H1 (cell line): Measurements from ENCODE around the gene DAPK2. TPM values are rescaled to one million over a fixed set of nuclear protein-coding genes. Genes with fewer than 3 reads are reported as not detected.

Source experiments
- CTCF ChIA-PET: fragments of 300-600 bp; sonication (Branson Sonifier 250); formaldehyde crosslinking; loops from one replicate; lab custom pipeline; 2021; ENCODE audit not compliant: partially characterized antibody; lab: Charles Lee
- POLR2A ChIA-PET: fragments of 300-600 bp; sonication (Branson Sonifier 250); formaldehyde crosslinking; loops from one replicate; lab custom pipeline; 2021; ENCODE audit warnings: inconsistent platforms; ENCODE audit not compliant: partially characterized antibody; lab: Charles Lee
- DNase-seq, 2 experiments: peaks; one replicate each; pipeline versions ENCODE4 v3.0.0 to v3.0.0-alpha.2; 2010 to 2022; ENCODE audit warnings: low spot score in 2 of 2, low read depth in 1 of 2, mixed read lengths in 1 of 2
- FAIRE-seq: peaks from 2 replicates; lab custom pipeline; 2011; peaks lifted over from hg19 to GRCh38; lab: Jason Lieb, UNC
- H2AFZ ChIP-seq: 2 replicates; pipeline ENCODE4 v1.8.1; 2012; ENCODE audit warnings: low read length, inconsistent platforms
- H2AK5ac ChIP-seq: 2 replicates; pipeline ENCODE4 v1.6.1; 2013; ENCODE audit warnings: low read depth, low read length
- H2BK120ac ChIP-seq: replicated peaks from 2 replicates; pipeline ENCODE3; 2013; ENCODE audit warnings: low read depth, low read length, inconsistent platforms
- H2BK12ac ChIP-seq: 2 replicates; pipeline ENCODE4 v1.6.1; 2013; ENCODE audit warnings: low read depth, low read length
- H2BK15ac ChIP-seq: 2 replicates; pipeline ENCODE4 v1.6.1; 2013; ENCODE audit warnings: low read length
- H2BK20ac ChIP-seq: 2 replicates; pipeline ENCODE4 v1.6.1; 2013; ENCODE audit warnings: low read length
- H2BK5ac ChIP-seq: 2 replicates; pipeline ENCODE4 v1.6.1; 2013; ENCODE audit warnings: low read depth, low read length
- H3K14ac ChIP-seq: 2 replicates; pipeline ENCODE4 v1.6.1; 2013; ENCODE audit warnings: inconsistent platforms; ENCODE audit not compliant: insufficient read length
- H3K18ac ChIP-seq: 2 replicates; pipeline ENCODE4 v1.6.1; 2013; ENCODE audit warnings: low read length; ENCODE audit errors: extremely low read depth
- H3K23ac ChIP-seq: 2 replicates; pipeline ENCODE4 v1.6.1; 2013; ENCODE audit warnings: inconsistent platforms; ENCODE audit not compliant: insufficient read length
- H3K23me2 ChIP-seq: 2 replicates; pipeline ENCODE4 v1.6.1; 2013; ENCODE audit warnings: low read depth, low read length
- H3K27ac ChIP-seq: 2 replicates; pipeline ENCODE4 v1.6.1; 2011; ENCODE audit warnings: low read depth, low read length, inconsistent platforms
- H3K27me3 ChIP-seq, 4 experiments: replicated peaks in 1 of 4; 1 replicate in 1 of 4; 2 replicates in 3 of 4; pipeline versions ENCODE4 v1.6.1 to v1.8.1; 2011 to 2013; ENCODE audit warnings: low read length in 3 of 4, mild to moderate bottlenecking in 3 of 4, inconsistent platforms in 2 of 4, mixed read lengths in 2 of 4, moderate library complexity in 1 of 4; ENCODE audit not compliant: control insufficient read depth in 3 of 4, insufficient read depth in 3 of 4; ENCODE audit errors: extremely low read depth in 1 of 4
- H3K36me3 ChIP-seq, 4 experiments: 2 replicates each; pipeline versions ENCODE4 v1.6.1 to v1.8.1; 2011 to 2013; ENCODE audit warnings: mild to moderate bottlenecking in 4 of 4, low read length in 3 of 4, moderate library complexity in 2 of 4, control low read depth in 1 of 4, inconsistent platforms in 1 of 4; ENCODE audit not compliant: insufficient read depth in 4 of 4, control insufficient read depth in 2 of 4
- H3K4ac ChIP-seq: replicated peaks from 2 replicates; pipeline ENCODE3; 2013; ENCODE audit warnings: low read length, low read depth, mixed read lengths, inconsistent platforms; ENCODE audit not compliant: insufficient read length
- H3K4me1 ChIP-seq, 4 experiments: replicated peaks in 1 of 4; 1 replicate in 1 of 4; 2 replicates in 3 of 4; pipeline versions ENCODE4 v1.6.1 to v1.8.1; 2011 to 2013; ENCODE audit warnings: low read length in 3 of 4, inconsistent platforms in 2 of 4, mixed read lengths in 1 of 4; ENCODE audit not compliant: insufficient read depth in 4 of 4, control insufficient read depth in 3 of 4
- H3K4me2 ChIP-seq, 2 experiments: 2 replicates each; pipeline versions ENCODE4 v1.6.1 to v1.8.1; 2011 to 2013; ENCODE audit warnings: low read depth in 2 of 2, low read length in 2 of 2, control low read depth in 1 of 2, inconsistent platforms in 1 of 2, mild to moderate bottlenecking in 1 of 2; ENCODE audit not compliant: insufficient read depth in 1 of 2
- H3K4me3 ChIP-seq, 4 experiments: fragments of 200-600, 300-600 bp in 1 of 4; sonication (generic), shearing (Covaris generic), sonication (Bioruptor Twin) in 1 of 4; 2 replicates each; pipeline versions ENCODE4 v1.5.1 to v1.8.1; 2011 to 2016; ENCODE audit warnings: low read length in 4 of 4, low read depth in 3 of 4, control low read depth in 2 of 4, inconsistent platforms in 2 of 4, mild to moderate bottlenecking in 2 of 4, mixed read lengths in 1 of 4, moderate library complexity in 1 of 4; ENCODE audit not compliant: insufficient read depth in 2 of 4; ENCODE audit errors: extremely low read depth in 1 of 4
- H3K56ac ChIP-seq: replicated peaks from 2 replicates; pipeline ENCODE3; 2013; ENCODE audit warnings: low read depth, mild to moderate bottlenecking, mixed read lengths, low read length, inconsistent platforms; ENCODE audit not compliant: insufficient read length
- H3K79me1 ChIP-seq: 2 replicates; pipeline ENCODE4 v1.6.1; 2013; ENCODE audit warnings: low read depth, low read length, control low read depth
- H3K79me2 ChIP-seq, 2 experiments: 2 replicates each; pipeline versions ENCODE4 v1.6.1 to v1.8.1; 2012 to 2013; ENCODE audit warnings: low read length in 2 of 2, mild to moderate bottlenecking in 2 of 2, inconsistent platforms in 1 of 2; ENCODE audit not compliant: insufficient read depth in 2 of 2, control insufficient read depth in 1 of 2
- H3K9ac ChIP-seq, 4 experiments: replicated peaks in 1 of 4; 1 replicate in 1 of 4; 2 replicates in 3 of 4; pipeline versions ENCODE4 v1.6.1 to v1.8.1; 2011 to 2013; ENCODE audit warnings: low read depth in 3 of 4, low read length in 3 of 4, control low read depth in 2 of 4, mild to moderate bottlenecking in 2 of 4, moderate library complexity in 2 of 4, inconsistent platforms in 1 of 4; ENCODE audit errors: extremely low read depth in 1 of 4
- H3K9me3 ChIP-seq, 2 experiments: 2 replicates each; pipeline versions ENCODE4 v1.6.1 to v1.8.1; 2012 to 2013; ENCODE audit warnings: mild to moderate bottlenecking in 2 of 2, moderate library complexity in 2 of 2, control low read depth in 1 of 2, inconsistent platforms in 1 of 2, low read depth in 1 of 2, low read length in 1 of 2, mixed read lengths in 1 of 2; ENCODE audit not compliant: insufficient read depth in 2 of 2
- H4K20me1 ChIP-seq, 2 experiments: replicated peaks in 1 of 2; 2 replicates each; pipeline versions ENCODE3 to v1.8.1; 2011 to 2013; ENCODE audit warnings: inconsistent platforms in 2 of 2, low read length in 2 of 2, mild to moderate bottlenecking in 1 of 2; ENCODE audit not compliant: insufficient read depth in 2 of 2, control insufficient read depth in 1 of 2
- H4K5ac ChIP-seq: 2 replicates; pipeline ENCODE4 v1.6.1; 2013; ENCODE audit warnings: low read length, low read depth, mixed read lengths, inconsistent platforms; ENCODE audit not compliant: insufficient read length
- H4K8ac ChIP-seq: 2 replicates; pipeline ENCODE4 v1.8.0; 2013; ENCODE audit warnings: mild to moderate bottlenecking, moderate library complexity, low read length, inconsistent platforms; ENCODE audit not compliant: insufficient read depth; ENCODE audit errors: extremely low read depth
- H4K91ac ChIP-seq: replicated peaks from 2 replicates; pipeline ENCODE3; 2013; ENCODE audit warnings: low read length, mixed read lengths, inconsistent platforms; ENCODE audit not compliant: insufficient read length
- ATF3 ChIP-seq: IDR thresholded peaks from 2 replicates; pipeline ENCODE4 v1.6.1; 2011; ENCODE audit warnings: low read depth, mild to moderate bottlenecking, low read length; ENCODE audit not compliant: insufficient read depth
- BRCA1 ChIP-seq: IDR thresholded peaks from 2 replicates; pipeline ENCODE4 v1.6.1; 2012; ENCODE audit warnings: low read depth, low read length, improper control_type of control experiment
- CBX8 ChIP-seq: fragments of 300-800, 300-1000 bp; sonication (generic); IDR thresholded peaks from 2 replicates; pipeline ENCODE4 v1.7.1; 2016; ENCODE audit warnings: low read depth, low read length, borderline replicate concordance
- EGR1 ChIP-seq: IDR thresholded peaks from 2 replicates; pipeline ENCODE4 v1.6.1; 2011; ENCODE audit warnings: low read depth, low read length, borderline replicate concordance
- HDAC6 ChIP-seq: IDR thresholded peaks from one replicate; pipeline ENCODE4 v1.7.1; 2012; ENCODE audit warnings: low read depth, mild to moderate bottlenecking, inconsistent platforms, low read length, moderate library complexity
- JUN ChIP-seq: IDR thresholded peaks from 2 replicates; pipeline ENCODE4 v1.6.1; 2011; ENCODE audit warnings: low read depth, mild to moderate bottlenecking, improper control_type of control experiment, low read length
- NRF1 ChIP-seq: IDR thresholded peaks from 2 replicates; pipeline ENCODE4 v1.6.1; 2011; ENCODE audit warnings: mild to moderate bottlenecking, low read depth, low read length, improper control_type of control experiment
- SP4 ChIP-seq: IDR thresholded peaks from 2 replicates; pipeline ENCODE4 v1.6.1; 2012; ENCODE audit warnings: low read length, inconsistent platforms
- TBP ChIP-seq: IDR thresholded peaks from 2 replicates; pipeline ENCODE4 v1.6.1; 2011; ENCODE audit warnings: low read depth, low read length, improper control_type of control experiment
- ZNF274 ChIP-seq: IDR thresholded peaks from 2 replicates; pipeline ENCODE4 v1.7.0; 2012; ENCODE audit warnings: low read length, borderline replicate concordance; ENCODE audit errors: extremely low read depth
- WGBS, 2 experiments: shearing (Covaris generic) in 1 of 2; methylation state at CpG; one replicate each; pipeline versions ENCODE4 v1.1.6 to v1.1.7; 2013 to 2015; ENCODE audit warnings: low lambda C conversion rate in 2 of 2, mixed read lengths in 2 of 2, inconsistent platforms in 1 of 2, low coverage in 1 of 2, missing lambda C conversion rate in 1 of 2; ENCODE audit not compliant: insufficient replicate concordance in 2 of 2, insufficient coverage in 1 of 2, insufficient read length in 1 of 2; ENCODE audit errors: extremely low coverage in 1 of 2, missing lambda C conversion rate in 1 of 2; 5-methylcytosine and 5-hydroxymethylcytosine counted together
- polyA plus RNA-seq, 7 experiments: library from polyadenylated mRNA; depleted of rRNA in 3 of 7; stranded (reverse) in 5 of 7; unstranded in 2 of 7; fragments of >200 nt in 5 of 7; fragments of 200-250 nt in 2 of 7; gene quantifications; 1 replicate in 5 of 7; 2 replicates in 1 of 7; 4 replicates in 1 of 7; pipeline versions ENCODE4 v1.2.1 to v1.2.3, GENCODE V29; 2011 to 2013; ENCODE audit warnings: missing spikeins in 2 of 7, mixed read lengths in 2 of 7
- total RNA-seq: library from RNA; stranded (reverse); fragmentation: NEBNext Ultra II Directional; extraction: Animal tissue kit (Norgen Biotek cat#: 25700); gene quantifications from 2 replicates; pipeline ENCODE4 v1.2.1, GENCODE V29; 2021

The DAPK2 gene
- total and polyA plus RNA-seq, 2 of the 8 experiments (the other 6 are each of a cell fraction or from before 2014, with no cell fraction given): 1.8 to 2.9 TPM

GRCh38 chr15:63979262-63979793 lies 67.0 kb downstream of the DAPK2 start:
- no peak overlapping the region for H3K4me2 ChIP-seq
- H4K91ac ChIP-seq: no peak overlapping the region
- no peak overlapping the region for H3K14ac ChIP-seq
- peak overlapping the region; percentile 50; the same call in 1 of the 2 replicates for H2BK12ac ChIP-seq
- H3K18ac ChIP-seq: no peak overlapping the region
- no peak overlapping the region for H4K5ac ChIP-seq
- no peak overlapping the region for H3K4ac ChIP-seq
- peak overlapping the region; percentile 17; the same call in 1 of the 2 replicates for H2BK20ac ChIP-seq
- no peak overlapping the region for H3K23ac ChIP-seq
- DNase-seq: no peak
- no peaks in the 10 kb centered on the region for H3K9me3 ChIP-seq
- no peaks in the 10 kb centered on the region for H3K23me2 ChIP-seq
- no peaks in the 10 kb centered on the region for H3K79me2 ChIP-seq
- H3K79me1 ChIP-seq: no peaks in the 10 kb centered on the region
- H3K27me3 ChIP-seq: no peaks in the 10 kb centered on the region
- no peaks in the 10 kb centered on the region for H4K20me1 ChIP-seq
- no peak overlapping the region; the same call in 1 of the 2 replicates for H2BK5ac ChIP-seq
- ChIA-PET POLR2A (interaction anchor here (0.7 kb wide), 2 partner anchors 13 to 41 kb away, joined by 3 read pairs; no protein-coding TSS in a partner anchor), CTCF (interaction anchor here (0.6 to 10.0 kb wide), 7 partner anchors 14 to 227 kb away, joined by 3 to 102 read pairs (median 5); partner anchors contain the start of gene DAPK2)
- WGBS, 2 experiments: 45% methylated on average over 6 of the region's 6 CpGs; no CpG with 5 or more reads in 1 of the 2 experiments
- H3K27ac ChIP-seq: no peak overlapping the region
- no peak overlapping the region for H2AFZ ChIP-seq
- H2AK5ac ChIP-seq: no peak overlapping the region
- no peak overlapping the region for H3K56ac ChIP-seq
- no peak overlapping the region for H3K4me3 ChIP-seq
- H3K36me3 ChIP-seq: no peaks in the 10 kb centered on the region
- H2BK120ac ChIP-seq: no peak overlapping the region
- no peak overlapping the region for H4K8ac ChIP-seq
- FAIRE-seq: no peak
- H2BK15ac ChIP-seq: no peak overlapping the region; the same call in 1 of the 2 replicates
- peaks cover 0 to 3% (median 0%) of the 10 kb centered on the region in 4 experiments; a peak in 1 of 7 replicates for H3K4me1 ChIP-seq
- no peak overlapping the region for H3K9ac ChIP-seq
- TF ChIP-seq SP4 (no peak), TBP (no peak), NRF1 (no peak), HDAC6 (no peak), JUN (no peak), CBX8 (no peak), EGR1 (no peak), BRCA1 (no peak), ZNF274 (no peak), ATF3 (no peak)
